Type B pancreatic cell (in vitro differentiated cells): Measurements from ENCODE around the gene SLAIN2. TPM values are rescaled to one million over a fixed set of nuclear protein-coding genes. Genes with fewer than 3 reads are reported as not detected.

Experiments used
- DNase-seq: peaks from one replicate; pipeline ENCODE4 v3.0.0; 2021; ENCODE audit warnings: mixed read lengths; ENCODE audit not compliant: unreplicated experiment; ENCODE audit errors: extremely low spot score
- H3K27ac Mint-ChIP-seq: 2 replicates; pipeline ENCODE4 v1.8.0; 2021; ENCODE audit warnings: mild to moderate bottlenecking, mixed read lengths
- H3K27me3 Mint-ChIP-seq: 2 replicates; pipeline ENCODE4 v1.8.0; 2021; ENCODE audit warnings: mixed read lengths
- H3K36me3 Mint-ChIP-seq: 2 replicates; pipeline ENCODE4 v1.8.0; 2021; ENCODE audit warnings: mixed read lengths
- H3K4me1 Mint-ChIP-seq: one replicate; pipeline ENCODE4 v1.8.0; 2021; ENCODE audit warnings: mixed read lengths; ENCODE audit not compliant: unreplicated experiment
- H3K4me3 Mint-ChIP-seq: 2 replicates; pipeline ENCODE4 v1.8.0; 2021; ENCODE audit warnings: mild to moderate bottlenecking, mixed read lengths
- H3K9me3 Mint-ChIP-seq: 2 replicates; pipeline ENCODE4 v1.8.0; 2021; ENCODE audit warnings: mixed read lengths
- total RNA-seq: library from RNA; stranded (reverse); gene quantifications from 2 replicates; pipeline ENCODE4 v1.2.1, GENCODE V29; 2021; ENCODE audit warnings: low replicate concordance
- TF ChIP-seq, protein P1 (sequence below): fragments of 200-600 bp; sonication (generic); conservative IDR thresholded peaks from 2 replicates; pipeline ENCODE4 v1.5.0; 2021; ENCODE audit warnings: antibody characterized with exemption, mild to moderate bottlenecking

SLAIN2 gene
- total RNA-seq, 1 donor from 2014 or later = 55.8 TPM

DNA sequence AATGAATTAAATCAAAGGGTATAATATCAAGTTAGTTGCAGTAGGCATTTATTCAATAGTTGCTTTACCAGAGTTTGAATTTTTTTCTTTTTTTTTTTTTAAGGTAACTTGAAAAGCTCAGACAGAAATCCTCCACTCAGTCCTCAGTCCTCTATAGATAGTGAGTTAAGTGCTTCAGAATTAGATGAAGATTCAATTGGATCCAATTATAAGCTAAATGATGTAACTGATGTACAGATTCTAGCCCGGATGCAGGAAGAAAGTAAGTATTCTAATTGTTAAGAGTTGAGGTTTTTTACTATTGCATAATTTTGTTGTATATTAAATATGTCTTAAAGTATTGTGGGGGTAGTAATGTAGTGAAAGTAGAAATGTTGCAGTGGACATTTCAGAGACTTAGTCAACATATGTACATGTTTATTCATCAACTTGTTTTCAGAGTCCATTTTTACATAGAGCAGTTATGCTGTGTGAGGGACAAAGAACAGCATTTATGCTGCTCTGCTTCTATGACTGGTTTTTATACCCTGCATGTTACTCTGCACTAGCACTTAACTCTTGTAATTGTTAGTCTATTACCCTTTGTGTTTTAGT is 38.4 kb downstream of the SLAIN2 start:
- Mint-ChIP-seq H3K27ac (no peak overlapping the region), H3K9me3 (no peaks in the 10 kb centered on the region), H3K4me3 (no peak overlapping the region), H3K4me1 (no peaks in the 10 kb centered on the region), H3K36me3 (peaks cover 22% of the 10 kb centered on the region), H3K27me3 (no peaks in the 10 kb centered on the region)
- TF ChIP-seq, protein P1, sequence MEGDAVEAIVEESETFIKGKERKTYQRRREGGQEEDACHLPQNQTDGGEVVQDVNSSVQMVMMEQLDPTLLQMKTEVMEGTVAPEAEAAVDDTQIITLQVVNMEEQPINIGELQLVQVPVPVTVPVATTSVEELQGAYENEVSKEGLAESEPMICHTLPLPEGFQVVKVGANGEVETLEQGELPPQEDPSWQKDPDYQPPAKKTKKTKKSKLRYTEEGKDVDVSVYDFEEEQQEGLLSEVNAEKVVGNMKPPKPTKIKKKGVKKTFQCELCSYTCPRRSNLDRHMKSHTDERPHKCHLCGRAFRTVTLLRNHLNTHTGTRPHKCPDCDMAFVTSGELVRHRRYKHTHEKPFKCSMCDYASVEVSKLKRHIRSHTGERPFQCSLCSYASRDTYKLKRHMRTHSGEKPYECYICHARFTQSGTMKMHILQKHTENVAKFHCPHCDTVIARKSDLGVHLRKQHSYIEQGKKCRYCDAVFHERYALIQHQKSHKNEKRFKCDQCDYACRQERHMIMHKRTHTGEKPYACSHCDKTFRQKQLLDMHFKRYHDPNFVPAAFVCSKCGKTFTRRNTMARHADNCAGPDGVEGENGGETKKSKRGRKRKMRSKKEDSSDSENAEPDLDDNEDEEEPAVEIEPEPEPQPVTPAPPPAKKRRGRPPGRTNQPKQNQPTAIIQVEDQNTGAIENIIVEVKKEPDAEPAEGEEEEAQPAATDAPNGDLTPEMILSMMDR = no peak
- DNase-seq = no peak

DNA sequence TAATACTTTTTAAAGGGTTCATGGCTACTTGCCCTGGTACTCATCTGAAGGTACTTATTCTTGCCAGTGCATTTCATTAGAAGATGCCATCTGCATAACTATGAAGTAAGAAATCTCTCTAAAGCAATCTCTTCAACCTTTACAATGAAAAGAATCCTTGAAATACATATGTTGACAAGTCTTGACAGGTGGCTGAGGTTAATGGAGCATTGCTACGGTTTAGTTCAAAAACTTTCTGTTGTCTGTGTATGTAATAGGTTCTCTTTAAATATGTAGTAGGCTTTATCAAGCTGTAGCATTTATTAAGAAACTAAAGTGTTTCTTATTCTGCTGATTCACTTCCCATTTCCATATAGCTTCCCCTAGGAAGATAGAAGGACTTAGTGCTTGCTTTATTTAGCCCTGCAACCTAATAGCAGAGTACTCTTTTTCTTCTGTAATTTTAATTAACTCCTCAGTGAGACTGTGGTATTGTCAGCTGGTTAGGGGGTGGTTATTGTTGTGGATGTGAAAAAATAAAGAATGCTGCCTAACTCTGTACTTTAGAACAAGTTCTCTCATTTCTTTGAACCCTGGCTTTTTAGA is 39.3 kb downstream of the SLAIN2 start:
- peaks cover 21% of the 10 kb centered on the region for H3K36me3 Mint-ChIP-seq
- TF ChIP-seq, protein P1 = no peak
- DNase-seq = no peak
- H3K9me3 Mint-ChIP-seq = no peaks in the 10 kb centered on the region
- no peak overlapping the region for H3K27ac Mint-ChIP-seq
- no peak overlapping the region for H3K4me3 Mint-ChIP-seq
- no peaks in the 10 kb centered on the region for H3K4me1 Mint-ChIP-seq
- H3K27me3 Mint-ChIP-seq = no peaks in the 10 kb centered on the region

DNA sequence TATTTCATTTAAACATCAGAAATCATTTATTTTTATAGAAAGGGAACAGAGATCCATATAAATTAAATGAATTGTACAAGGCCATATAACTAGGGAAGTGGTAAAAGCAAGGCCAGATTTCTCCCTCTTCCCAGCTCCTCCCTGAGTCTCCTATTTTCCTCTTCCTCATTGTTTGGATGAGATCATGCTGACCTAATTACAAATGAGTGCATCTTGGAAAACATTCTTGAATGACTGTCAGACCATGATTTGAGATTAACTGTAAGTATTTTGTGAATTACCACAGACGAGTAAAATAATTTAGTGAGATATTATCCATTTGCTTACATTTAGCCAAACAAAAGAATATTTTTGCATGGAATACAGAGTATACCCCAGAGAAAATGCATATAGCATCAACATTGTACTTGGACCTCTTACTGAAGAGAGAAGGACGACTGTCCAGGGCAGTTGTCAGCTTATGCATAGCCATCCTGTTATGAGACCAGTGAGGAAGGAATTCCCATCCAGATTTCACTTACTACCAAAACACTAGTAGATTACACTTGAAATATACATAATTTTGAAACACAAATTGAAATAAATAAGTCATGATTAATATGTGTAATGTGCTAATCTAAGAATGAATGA is 47.3 kb downstream of the SLAIN2 start:
- no peaks in the 10 kb centered on the region for H3K27me3 Mint-ChIP-seq
- no peak overlapping the region for H3K27ac Mint-ChIP-seq
- H3K4me1 Mint-ChIP-seq = no peaks in the 10 kb centered on the region
- peaks cover 23% of the 10 kb centered on the region for H3K36me3 Mint-ChIP-seq
- H3K4me3 Mint-ChIP-seq = no peak overlapping the region
- no peaks in the 10 kb centered on the region for H3K9me3 Mint-ChIP-seq
- TF ChIP-seq, protein P1 = no peak
- no peak for DNase-seq

DNA sequence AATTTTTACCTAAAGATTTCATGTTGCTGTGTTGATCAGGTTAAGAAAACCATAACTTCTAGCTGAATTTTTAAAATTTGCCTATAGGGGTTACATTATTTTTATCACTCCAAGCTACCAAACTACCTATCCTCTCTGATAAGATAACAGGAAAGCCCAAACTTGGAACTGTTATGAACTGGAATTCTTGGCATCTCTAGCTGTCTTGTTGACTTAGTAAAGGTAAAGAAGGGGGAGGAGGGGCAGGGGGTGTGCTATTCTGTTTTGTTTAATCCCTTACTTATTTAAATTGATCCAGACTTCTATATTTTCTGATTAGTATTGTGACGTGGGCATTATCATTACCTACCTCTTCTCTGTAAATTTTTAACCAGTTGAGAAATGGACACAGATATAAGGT is 54.7 kb downstream of the SLAIN2 start:
- H3K36me3 Mint-ChIP-seq = peaks cover 59% of the 10 kb centered on the region
- H3K4me3 Mint-ChIP-seq = no peak overlapping the region
- H3K27ac Mint-ChIP-seq = no peak overlapping the region
- H3K27me3 Mint-ChIP-seq = no peaks in the 10 kb centered on the region
- H3K4me1 Mint-ChIP-seq = no peaks in the 10 kb centered on the region
- TF ChIP-seq, protein P1 = no peak
- H3K9me3 Mint-ChIP-seq = no peaks in the 10 kb centered on the region
- DNase-seq = no peak

DNA sequence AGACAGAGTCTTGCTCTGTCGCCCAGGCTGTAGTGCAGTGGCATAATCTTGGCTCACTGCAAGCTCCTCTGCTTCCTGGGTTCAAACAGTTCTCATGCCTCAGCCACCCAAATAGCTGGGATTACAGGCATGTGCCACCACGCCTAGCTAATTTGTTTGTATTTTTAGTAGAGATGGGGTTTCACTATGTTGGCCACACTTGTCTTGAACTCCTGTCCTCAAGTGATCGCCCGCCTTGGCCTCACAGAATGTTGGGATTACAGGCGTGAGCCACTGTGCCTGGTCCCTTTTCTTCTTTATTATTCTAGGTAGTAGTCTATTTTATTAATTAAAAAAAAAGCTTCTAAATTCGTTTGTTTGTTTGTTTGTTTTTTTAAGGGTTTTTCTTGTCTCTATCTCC is 59.1 kb downstream of the SLAIN2 start:
- peaks cover 62% of the 10 kb centered on the region for H3K36me3 Mint-ChIP-seq
- no peaks in the 10 kb centered on the region for H3K9me3 Mint-ChIP-seq
- H3K4me3 Mint-ChIP-seq = no peak overlapping the region
- no peak overlapping the region for H3K27ac Mint-ChIP-seq
- no peaks in the 10 kb centered on the region for H3K4me1 Mint-ChIP-seq
- H3K27me3 Mint-ChIP-seq = no peaks in the 10 kb centered on the region
- TF ChIP-seq, protein P1 = no peak
- DNase-seq = no peak
